Putamen (tissue), 1 donor: ENCODE results near the gene FASTKD3.
A peak's percentile ranks its signal among the peaks of the same experiment; 100 is the strongest.

Experiments
- DNase-seq: peaks from one replicate; pipeline ENCODE4 v3.0.0-alpha.2; 2016; ENCODE audit warnings: low spot score

Gene FASTKD3

DNA sequence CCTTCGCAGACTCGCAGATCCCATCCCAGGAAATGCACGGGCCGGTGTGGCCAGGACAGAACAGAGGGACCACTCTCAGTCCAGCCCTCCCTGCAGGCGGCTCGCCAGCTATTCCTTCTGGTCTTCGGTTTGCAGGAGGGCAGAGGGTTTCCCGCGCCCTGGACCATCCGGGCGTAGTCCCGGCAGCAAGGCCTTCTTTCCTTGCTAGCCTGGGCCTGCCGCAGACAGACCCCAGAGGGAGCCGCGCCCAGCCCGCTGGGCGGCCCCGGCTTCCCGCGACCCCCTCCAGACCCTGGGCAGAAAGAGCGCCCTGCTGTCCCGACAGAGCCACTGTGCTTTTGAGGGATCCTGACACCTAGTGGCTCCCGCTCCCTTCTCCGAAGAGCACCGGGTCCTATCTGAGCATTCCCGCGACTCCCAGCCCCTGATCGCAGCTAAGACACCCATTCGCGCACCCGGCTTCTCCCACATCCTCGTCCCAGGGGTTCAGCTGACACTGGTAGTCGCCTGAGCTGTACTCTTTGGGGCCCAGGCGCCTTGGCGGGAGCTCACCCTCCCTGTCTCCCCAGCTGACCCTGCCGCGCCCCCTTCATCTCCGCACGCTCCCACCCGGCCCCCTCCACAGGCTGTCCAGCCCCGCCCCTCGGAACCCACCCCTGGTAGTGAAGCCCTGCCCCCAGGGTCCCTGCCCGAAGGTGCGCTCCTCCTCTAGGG lies 19.0 kb downstream of the FASTKD3 start:
- no peak for DNase-seq

DNA sequence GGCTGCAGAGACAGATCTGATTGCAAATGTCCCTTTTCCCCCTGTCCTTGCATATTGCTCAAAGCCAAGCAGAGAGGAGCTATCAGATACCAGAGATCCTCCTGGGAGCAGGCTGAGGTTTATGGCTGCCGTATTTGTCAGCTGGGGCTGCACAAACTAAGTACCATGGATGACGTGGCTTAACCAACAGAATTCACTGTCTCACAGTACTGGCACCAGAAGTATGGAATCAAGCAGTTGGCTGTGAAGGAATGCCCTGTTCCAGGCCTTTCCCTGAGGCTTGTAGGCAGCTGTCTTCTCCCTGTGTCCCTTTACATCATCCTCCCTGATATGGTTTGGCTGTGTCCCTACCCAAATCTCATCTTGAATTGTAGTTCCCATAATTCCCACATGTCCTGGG lies 20.5 kb downstream of the FASTKD3 start:
- no peak for DNase-seq

- DNase-seq: no peak
Measured at GRCh38 chr5:7846327-7846726, 22.5 kb downstream of the FASTKD3 start.

- no peak for DNase-seq
Measured at GRCh38 chr5:7845557-7845956, 23.3 kb downstream of the FASTKD3 start.

GRCh38 chr5:7844901-7845300 lies 23.9 kb downstream of the FASTKD3 start:
- DNase-seq: no peak

GRCh38 chr5:7842531-7842930 lies 26.3 kb downstream of the FASTKD3 start:
- DNase-seq: no peak

DNA sequence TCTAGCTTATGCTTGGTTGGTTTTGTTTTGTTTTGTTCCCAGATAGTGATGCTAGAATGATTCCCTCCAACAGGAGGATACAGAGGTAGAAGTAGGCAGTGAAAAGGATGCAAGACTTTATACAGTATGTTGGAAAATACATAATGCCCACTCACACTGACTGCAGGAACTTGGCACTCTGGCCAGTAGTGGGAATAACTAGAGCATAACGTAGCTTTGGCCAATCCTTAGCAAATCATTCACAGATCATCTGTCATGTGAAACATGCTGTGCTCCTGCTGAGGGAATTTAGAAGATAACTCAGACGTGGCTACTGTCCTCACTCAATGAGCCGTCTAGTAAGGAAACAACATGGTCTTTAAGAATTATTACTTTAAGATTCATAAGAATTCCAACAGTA lies 31.4 kb downstream of the FASTKD3 start:
- no peak for DNase-seq

DNA sequence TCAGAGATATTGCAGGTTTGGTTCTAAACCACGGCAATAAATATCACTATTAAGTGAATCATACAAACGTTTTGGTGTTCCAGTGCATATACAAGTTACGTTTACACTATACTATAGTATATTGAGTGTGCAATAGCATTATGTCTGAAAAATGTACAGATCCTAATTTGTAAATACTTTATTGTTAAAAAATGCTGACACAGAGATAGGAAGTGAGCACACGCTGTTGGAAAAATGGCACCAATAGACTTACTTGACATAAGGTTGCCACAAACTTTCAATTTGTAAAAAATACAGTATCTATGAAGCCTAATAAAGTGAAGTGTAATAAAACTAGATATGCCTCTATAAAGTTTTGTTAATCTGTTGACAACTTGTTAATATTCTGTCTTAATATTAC lies 33.8 kb downstream of the FASTKD3 start:
- DNase-seq: no peak

DNA sequence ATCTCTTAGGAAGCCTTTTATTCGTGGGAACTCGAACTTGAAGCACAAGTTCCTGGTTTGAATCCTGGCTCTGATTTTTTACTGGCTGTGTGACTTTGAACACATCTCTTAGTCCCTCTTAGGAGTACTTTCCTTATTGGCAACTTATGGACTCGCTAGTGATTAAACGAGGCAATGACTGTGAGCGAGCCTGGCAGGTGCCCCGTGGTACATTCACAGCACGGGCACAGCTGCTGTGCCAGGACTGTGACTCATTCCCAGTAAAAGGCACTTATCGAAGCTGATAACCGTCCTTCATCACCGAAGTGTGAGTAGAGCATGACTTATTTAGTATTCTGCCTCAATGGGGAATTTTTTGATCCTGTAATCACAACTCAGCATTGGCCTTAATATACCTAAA lies 40.6 kb downstream of the FASTKD3 start:
- DNase-seq: no peak

- no peak for DNase-seq
Measured at GRCh38 chr5:7827610-7828009, 41.2 kb downstream of the FASTKD3 start.

- DNase-seq: no peak
Measured at GRCh38 chr5:7825630-7826029, 43.2 kb downstream of the FASTKD3 start.

DNA sequence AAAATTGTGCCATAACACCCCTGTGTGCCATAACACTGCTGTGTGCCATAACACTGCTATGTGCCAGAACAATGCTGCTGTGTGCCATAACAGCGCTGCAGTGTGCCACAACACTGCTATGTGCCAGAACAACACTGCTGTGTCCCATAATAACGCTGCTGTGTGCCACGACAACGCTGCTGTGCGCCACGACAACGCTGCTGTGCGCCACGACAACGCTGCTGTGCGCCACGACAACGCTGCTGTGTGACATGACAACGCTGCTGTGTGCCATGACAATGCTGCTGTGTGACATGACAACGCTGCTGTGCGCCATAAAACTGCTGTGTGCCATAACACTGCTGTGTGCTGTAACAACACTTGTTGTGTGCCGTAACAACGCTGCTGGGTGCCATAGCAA lies 43.8 kb downstream of the FASTKD3 start:
- DNase-seq: no peak

DNA sequence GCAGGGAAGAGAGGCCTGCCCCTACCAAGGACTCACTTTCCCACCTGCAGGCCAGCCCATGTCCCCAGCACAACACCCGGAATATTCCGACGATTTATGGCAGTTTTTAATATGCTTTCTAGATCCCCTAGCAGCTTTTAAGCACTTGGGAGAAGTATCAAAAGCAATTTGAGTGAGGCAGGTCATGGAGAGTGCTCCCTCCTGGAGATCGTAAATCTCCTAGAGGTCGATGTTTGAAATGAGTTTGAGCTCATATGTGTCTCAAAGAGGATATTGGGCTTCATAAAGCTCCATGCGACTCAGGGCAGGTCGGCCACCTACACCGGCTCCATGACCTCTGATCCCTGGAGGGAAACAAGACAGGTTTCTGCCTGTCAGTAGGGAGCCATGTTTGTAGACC lies 45.2 kb downstream of the FASTKD3 start:
- DNase-seq: no peak

- no peak for DNase-seq
Measured at GRCh38 chr5:7822449-7822848, 46.4 kb downstream of the FASTKD3 start.

- no peak for DNase-seq
Measured at GRCh38 chr5:7816535-7816901, 52.3 kb downstream of the FASTKD3 start.

DNA sequence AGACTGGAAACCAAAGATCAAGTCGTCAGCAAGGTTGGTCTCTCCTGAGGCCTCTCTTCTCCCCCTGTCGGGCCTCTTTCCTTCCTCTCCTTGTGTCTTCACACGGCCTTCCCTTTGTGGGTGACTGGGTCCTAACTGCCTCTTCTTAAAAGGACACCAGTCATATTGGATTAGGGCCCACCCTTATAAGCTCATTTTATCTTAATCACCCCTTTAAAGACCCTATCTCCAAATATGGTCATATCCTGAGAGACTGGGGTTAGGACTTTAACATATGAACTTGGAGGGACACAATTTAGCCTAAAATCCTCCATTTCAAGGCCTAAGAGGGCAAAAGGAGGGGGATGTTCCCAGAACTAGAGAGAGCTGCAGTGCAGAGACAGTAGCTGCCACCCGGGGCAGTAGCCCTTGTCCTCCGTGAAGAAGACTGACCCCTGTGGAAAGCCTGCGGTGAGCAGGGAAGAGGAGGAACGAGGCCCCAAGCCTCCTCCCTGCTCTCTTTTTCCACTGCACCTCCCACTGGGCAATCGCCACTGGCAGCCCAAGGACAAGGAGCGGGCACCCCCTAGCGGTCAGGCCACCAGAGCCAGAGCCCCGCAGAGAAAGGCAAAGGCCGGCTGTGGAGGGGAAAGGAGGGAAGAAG lies 52.8 kb downstream of the FASTKD3 start:
- DNase-seq: peak; percentile 55

DNA sequence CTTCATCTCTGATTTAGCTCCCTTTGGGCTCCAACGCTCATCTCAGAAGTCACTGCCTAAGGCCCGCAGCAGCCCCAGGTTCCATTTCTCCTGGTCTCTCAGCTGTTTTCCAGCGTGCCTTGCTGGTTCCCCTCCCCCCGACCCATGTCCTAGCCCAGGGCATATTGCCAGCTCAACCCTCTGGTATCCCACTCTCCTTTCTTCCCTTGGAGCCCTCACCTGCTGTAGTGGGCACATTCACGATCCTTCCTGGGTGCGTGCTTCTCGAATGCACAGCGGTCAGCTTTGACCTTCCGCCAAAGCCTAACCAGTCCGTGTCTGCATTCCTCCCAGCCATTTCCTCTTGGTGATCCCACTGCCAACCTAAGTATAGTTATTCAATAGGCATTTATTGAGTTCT lies 54.0 kb downstream of the FASTKD3 start:
- no peak for DNase-seq

- DNase-seq: no peak
Measured at GRCh38 chr5:7813576-7813975, 55.3 kb downstream of the FASTKD3 start.

GRCh38 chr5:7813007-7813406 lies 55.8 kb downstream of the FASTKD3 start:
- DNase-seq: no peak

- DNase-seq: no peak
Measured at GRCh38 chr5:7811715-7812114, 57.1 kb downstream of the FASTKD3 start.
